Measurements from ENCODE around the gene GNB2. TPM values are rescaled to one million over a fixed set of nuclear protein-coding genes. Genes with fewer than 3 reads are reported as not detected.

Gene GNB2
- polyA plus RNA-seq, 1 donor (not counting 4 experiments of a cell fraction or from before 2014, with no cell fraction given), result 87.2 TPM

DNA sequence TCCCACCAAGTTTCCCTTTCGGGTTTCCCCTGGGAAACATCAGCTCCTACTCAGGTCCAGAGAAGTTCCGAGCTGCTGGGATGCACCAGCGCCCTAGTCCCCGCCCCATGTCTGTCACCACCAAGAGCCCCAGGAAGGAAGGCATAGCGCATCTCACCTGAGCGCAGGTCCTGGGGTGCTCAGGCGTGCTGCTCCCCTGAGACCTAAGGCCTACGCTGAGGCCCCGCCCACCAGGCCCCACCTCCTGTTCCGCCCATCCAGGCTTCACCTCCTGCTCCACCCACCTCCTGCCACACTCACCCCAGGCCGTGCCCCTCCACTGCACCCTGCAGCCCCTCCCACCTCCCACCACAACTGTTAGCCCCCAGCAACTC is 31.0 kb upstream of the GNB2 start:
- Histone ChIP-seq H3K4me2 (ENCODE audit: control insufficient read depth, extremely low read depth, insufficient read depth, low read depth, low read length) (no peak overlapping the region), H4K20me1 (ENCODE audit: control insufficient read depth, extremely low read depth, insufficient read depth, low read length) (no peaks in the 10 kb centered on the region), H3K27me3 (ENCODE audit: control insufficient read depth, extremely low read depth, insufficient read depth, low read length) (no peaks in the 10 kb centered on the region), H3K9me1 (ENCODE audit: control insufficient read depth, extremely low read depth, insufficient read depth, low read length) (no peaks in the 10 kb centered on the region), H3K9me3 (ENCODE audit: control insufficient read depth, low read depth, low read length) (no peaks in the 10 kb centered on the region), H2AFZ (ENCODE audit: control insufficient read depth, low read length) (no peak overlapping the region), H3K4me1 (ENCODE audit: control insufficient read depth, extremely low read depth, insufficient read depth, low read length) (no peaks in the 10 kb centered on the region), H3K4me3 (ENCODE audit: control insufficient read depth in 2 of 3, extremely low read depth in 1 of 3, insufficient read depth in 2 of 3, low read depth in 1 of 3, low read length in 3 of 3) (no peak overlapping the region), H3K27ac (ENCODE audit: control insufficient read depth, insufficient read depth, low read length) (no peak overlapping the region), H3K36me3 (ENCODE audit: control insufficient read depth in 2 of 2, extremely low read depth in 1 of 2, insufficient read depth in 2 of 2, low read length in 2 of 2) (no peaks in the 10 kb centered on the region), H3K9ac (ENCODE audit: control insufficient read depth, extremely low read depth, insufficient read depth, low read length) (no peak overlapping the region), H3K79me2 (ENCODE audit: control insufficient read depth, insufficient read depth, low read length) (no peaks in the 10 kb centered on the region)
- dilution Hi-C loops (cut with MboI; ENCODE audit: extremely low pct_ligation_motif_present, low sequenced_read_pairs), result no loop called here
- DNase-seq (ENCODE audit: low read depth, low spot score) (no peak), FAIRE-seq (no peak)
- no peak for TF ChIP-seq EZH2 (IDR thresholded peaks at IDR 0.05; ENCODE audit: low read length)
- TF ChIP-seq, protein P1, sequence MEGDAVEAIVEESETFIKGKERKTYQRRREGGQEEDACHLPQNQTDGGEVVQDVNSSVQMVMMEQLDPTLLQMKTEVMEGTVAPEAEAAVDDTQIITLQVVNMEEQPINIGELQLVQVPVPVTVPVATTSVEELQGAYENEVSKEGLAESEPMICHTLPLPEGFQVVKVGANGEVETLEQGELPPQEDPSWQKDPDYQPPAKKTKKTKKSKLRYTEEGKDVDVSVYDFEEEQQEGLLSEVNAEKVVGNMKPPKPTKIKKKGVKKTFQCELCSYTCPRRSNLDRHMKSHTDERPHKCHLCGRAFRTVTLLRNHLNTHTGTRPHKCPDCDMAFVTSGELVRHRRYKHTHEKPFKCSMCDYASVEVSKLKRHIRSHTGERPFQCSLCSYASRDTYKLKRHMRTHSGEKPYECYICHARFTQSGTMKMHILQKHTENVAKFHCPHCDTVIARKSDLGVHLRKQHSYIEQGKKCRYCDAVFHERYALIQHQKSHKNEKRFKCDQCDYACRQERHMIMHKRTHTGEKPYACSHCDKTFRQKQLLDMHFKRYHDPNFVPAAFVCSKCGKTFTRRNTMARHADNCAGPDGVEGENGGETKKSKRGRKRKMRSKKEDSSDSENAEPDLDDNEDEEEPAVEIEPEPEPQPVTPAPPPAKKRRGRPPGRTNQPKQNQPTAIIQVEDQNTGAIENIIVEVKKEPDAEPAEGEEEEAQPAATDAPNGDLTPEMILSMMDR (optimal IDR thresholded peaks at IDR 0.05 in 1 of 3, IDR thresholded peaks at IDR 0.05 in 1 of 3, conservative IDR thresholded peaks at IDR 0.05 in 1 of 3; ENCODE audit: extremely low read depth in 1 of 3, insufficient read depth in 2 of 3, low read length in 3 of 3), result no peak

DNA sequence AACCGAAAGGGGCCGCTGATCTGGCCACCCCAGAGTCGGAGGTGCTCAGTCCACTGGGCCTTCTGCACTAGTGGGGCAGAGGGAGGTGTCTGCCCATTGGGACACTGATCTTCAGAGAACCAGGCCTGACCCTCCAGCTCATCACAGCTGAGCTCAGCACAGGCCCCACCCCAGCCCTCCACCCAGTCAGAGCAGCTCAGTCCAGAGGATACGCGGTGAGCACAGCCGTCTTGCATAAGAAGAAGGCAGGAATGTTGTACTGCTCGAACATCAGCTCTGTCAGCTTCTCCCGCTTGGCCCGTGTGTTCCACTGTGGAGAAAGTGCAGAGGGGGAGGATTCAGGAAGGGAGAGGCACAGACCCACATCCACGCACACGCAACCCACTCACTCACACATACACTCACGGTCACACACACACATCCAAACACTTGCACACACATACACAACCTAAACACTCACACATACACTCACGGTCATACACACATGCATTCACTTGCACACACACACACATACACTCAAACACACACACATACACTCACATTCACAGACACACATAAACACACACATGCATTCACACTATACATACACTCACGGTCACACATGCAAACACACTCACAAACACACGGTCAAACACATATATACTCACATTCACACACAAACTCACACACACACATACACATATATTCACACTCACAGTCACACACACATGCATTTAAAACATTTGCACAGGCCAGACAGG is 23.5 kb upstream of the GNB2 start:
- Histone ChIP-seq H3K79me2 (ENCODE audit: control insufficient read depth, insufficient read depth, low read length) (no peaks in the 10 kb centered on the region), H3K4me3 (ENCODE audit: control insufficient read depth in 2 of 3, extremely low read depth in 1 of 3, insufficient read depth in 2 of 3, low read depth in 1 of 3, low read length in 3 of 3) (no peak overlapping the region), H3K9me3 (ENCODE audit: control insufficient read depth, low read depth, low read length) (no peaks in the 10 kb centered on the region), H3K9ac (ENCODE audit: control insufficient read depth, extremely low read depth, insufficient read depth, low read length) (no peak overlapping the region), H4K20me1 (ENCODE audit: control insufficient read depth, extremely low read depth, insufficient read depth, low read length) (no peaks in the 10 kb centered on the region), H2AFZ (ENCODE audit: control insufficient read depth, low read length) (no peak overlapping the region), H3K4me2 (ENCODE audit: control insufficient read depth, extremely low read depth, insufficient read depth, low read depth, low read length) (no peak overlapping the region), H3K36me3 (ENCODE audit: control insufficient read depth in 2 of 2, extremely low read depth in 1 of 2, insufficient read depth in 2 of 2, low read length in 2 of 2) (no peaks in the 10 kb centered on the region), H3K9me1 (ENCODE audit: control insufficient read depth, extremely low read depth, insufficient read depth, low read length) (no peaks in the 10 kb centered on the region), H3K4me1 (ENCODE audit: control insufficient read depth, extremely low read depth, insufficient read depth, low read length) (no peaks in the 10 kb centered on the region), H3K27me3 (ENCODE audit: control insufficient read depth, extremely low read depth, insufficient read depth, low read length) (peaks cover 5% of the 10 kb centered on the region), H3K27ac (ENCODE audit: control insufficient read depth, insufficient read depth, low read length) (no peak overlapping the region)
- no peak for TF ChIP-seq EZH2 (IDR thresholded peaks at IDR 0.05; ENCODE audit: low read length)
- TF ChIP-seq, protein P1 (optimal IDR thresholded peaks at IDR 0.05 in 1 of 3, IDR thresholded peaks at IDR 0.05 in 1 of 3, conservative IDR thresholded peaks at IDR 0.05 in 1 of 3; ENCODE audit: extremely low read depth in 1 of 3, insufficient read depth in 2 of 3, low read length in 3 of 3), result no peak
- dilution Hi-C loops (cut with MboI; ENCODE audit: extremely low pct_ligation_motif_present, low sequenced_read_pairs), result no loop called here
- DNase-seq (ENCODE audit: low read depth, low spot score), result no peak
- no peak for FAIRE-seq
